Liver (tissue), 9 donors: ENCODE measurements around the gene SHC1. TPM values are rescaled to one million over a fixed set of nuclear protein-coding genes. Genes with fewer than 3 reads are reported as not detected.

Experiments used
- DNase-seq: peaks from one replicate; pipeline ENCODE4 v3.0.0-alpha.2; 2017; ENCODE audit warnings: low spot score
- H3K27ac ChIP-seq, 2 donors: one replicate each; pipeline ENCODE4 v1.7.0; 2013; ENCODE audit warnings: inconsistent platforms in 2 of 2, low read length in 2 of 2, control low read depth in 1 of 2, low read depth in 1 of 2, mild to moderate bottlenecking in 1 of 2
- H3K27me3 ChIP-seq, 4 donors: one replicate each; pipeline versions ENCODE4 v1.6.1 to v1.7.0; 2013; ENCODE audit warnings: low read length in 3 of 4, inconsistent platforms in 1 of 4, mild to moderate bottlenecking in 1 of 4, moderate library complexity in 1 of 4; ENCODE audit not compliant: control insufficient read depth in 4 of 4, insufficient read depth in 4 of 4
- H3K36me3 ChIP-seq, 4 donors: one replicate each; pipeline versions ENCODE4 v1.6.1 to v1.7.0; 2013; ENCODE audit warnings: low read length in 3 of 4, mild to moderate bottlenecking in 3 of 4, low read depth in 1 of 4, moderate library complexity in 1 of 4; ENCODE audit not compliant: control insufficient read depth in 4 of 4, insufficient read depth in 3 of 4
- H3K4me1 ChIP-seq, 4 donors: one replicate each; pipeline versions ENCODE4 v1.6.1 to v1.7.0; 2013; ENCODE audit warnings: low read length in 3 of 4, mild to moderate bottlenecking in 3 of 4, moderate library complexity in 1 of 4; ENCODE audit not compliant: control insufficient read depth in 4 of 4, insufficient read depth in 4 of 4
- H3K4me3 ChIP-seq, 3 donors: one replicate each; pipeline versions ENCODE4 v1.6.1 to v1.7.0; 2013; ENCODE audit warnings: low read length in 3 of 3, control low read depth in 1 of 3, low read depth in 1 of 3, mild to moderate bottlenecking in 1 of 3
- H3K9ac ChIP-seq, 2 donors: one replicate each; pipeline ENCODE4 v1.7.0; 2013; ENCODE audit warnings: low read length in 2 of 2, mild to moderate bottlenecking in 2 of 2, moderate library complexity in 2 of 2, control low read depth in 1 of 2, low read depth in 1 of 2
- H3K9me3 ChIP-seq, 4 donors: one replicate each; pipeline versions ENCODE4 v1.6.1 to v1.7.0; 2013; ENCODE audit warnings: low read length in 3 of 4; ENCODE audit not compliant: control insufficient read depth in 4 of 4
- ATF3 ChIP-seq: IDR thresholded peaks from 2 replicates; pipeline ENCODE4 v1.6.1; 2016; ENCODE audit warnings: antibody characterized with exemption
- CTCF ChIP-seq: fragments of 150-350 bp; IDR thresholded peaks from 2 replicates; pipeline ENCODE4 v1.5.1; 2017; ENCODE audit warnings: improper control_type of control experiment, low read depth, low read length; ENCODE audit not compliant: missing input control
- EGR1 ChIP-seq, 2 donors: IDR thresholded peaks; 2 replicates each; pipeline ENCODE4 v1.6.1; 2016 to 2018; ENCODE audit warnings: antibody characterized with exemption in 2 of 2, low read depth in 2 of 2
- FOXA1 ChIP-seq: IDR thresholded peaks from 2 replicates; pipeline ENCODE4 v1.6.1; 2016; ENCODE audit warnings: antibody characterized with exemption
- FOXA2 ChIP-seq: IDR thresholded peaks from 2 replicates; pipeline ENCODE4 v1.6.1; 2016; ENCODE audit warnings: antibody characterized with exemption
- GABPA ChIP-seq, 2 donors: IDR thresholded peaks in 1 of 2; conservative IDR thresholded peaks in 1 of 2; 2 replicates each; pipeline ENCODE4 v1.6.1; 2016; ENCODE audit warnings: antibody characterized with exemption in 2 of 2, mild to moderate bottlenecking in 1 of 2, moderate library complexity in 1 of 2
- HNF4A ChIP-seq, 2 donors: conservative IDR thresholded peaks; 2 replicates each; pipeline ENCODE4 v1.6.1; 2016; ENCODE audit warnings: antibody characterized with exemption in 2 of 2, mild to moderate bottlenecking in 2 of 2
- HNF4G ChIP-seq: IDR thresholded peaks from 2 replicates; pipeline ENCODE4 v1.6.1; 2016; ENCODE audit warnings: antibody characterized with exemption
- JUND ChIP-seq, 2 donors: IDR thresholded peaks; 2 replicates each; pipeline ENCODE4 v1.6.1; 2016; ENCODE audit warnings: antibody characterized with exemption in 2 of 2
- MAX ChIP-seq: IDR thresholded peaks from 2 replicates; pipeline ENCODE4 v1.6.1; 2016; ENCODE audit warnings: antibody characterized with exemption
- NR2F2 ChIP-seq: IDR thresholded peaks from 2 replicates; pipeline ENCODE4 v1.6.1; 2016; ENCODE audit warnings: antibody characterized with exemption
- RAD21 ChIP-seq, 2 donors: IDR thresholded peaks; 2 replicates each; pipeline ENCODE4 v1.6.1; 2016; ENCODE audit warnings: antibody characterized with exemption in 2 of 2, mild to moderate bottlenecking in 2 of 2
- REST ChIP-seq: IDR thresholded peaks from 2 replicates; pipeline ENCODE4 v1.6.1; 2016; ENCODE audit warnings: antibody characterized with exemption, mild to moderate bottlenecking
- RXRA ChIP-seq, 2 donors: IDR thresholded peaks; 2 replicates each; pipeline ENCODE4 v1.6.1; 2017 to 2018; ENCODE audit warnings: antibody characterized with exemption in 2 of 2, mild to moderate bottlenecking in 1 of 2
- SP1 ChIP-seq: IDR thresholded peaks from 2 replicates; pipeline ENCODE4 v1.6.1; 2018; ENCODE audit warnings: antibody characterized with exemption, mild to moderate bottlenecking
- TAF1 ChIP-seq: conservative IDR thresholded peaks from 2 replicates; pipeline ENCODE4 v1.6.1; 2016; ENCODE audit warnings: antibody characterized with exemption, mild to moderate bottlenecking
- YY1 ChIP-seq: IDR thresholded peaks from 2 replicates; pipeline ENCODE4 v1.6.1; 2016; ENCODE audit warnings: antibody characterized with exemption, mild to moderate bottlenecking
- ZBTB33 ChIP-seq: IDR thresholded peaks from 2 replicates; pipeline ENCODE4 v1.6.1; 2016; ENCODE audit warnings: antibody characterized with exemption
- WGBS: extraction: QIAGEN DNeasy Blood & Tissue Kit; methylation state at CpG from one replicate; pipeline ENCODE4 v1.1.7; 2013; 5-methylcytosine and 5-hydroxymethylcytosine counted together
- polyA plus RNA-seq, 2 donors: library from polyadenylated mRNA; stranded (reverse) in 1 of 2; unstranded in 1 of 2; fragments of 200-250 nt in 1 of 2; fragments of >200 nt in 1 of 2; fragmentation: Nextera tagmentation in 1 of 2; extraction: Ambion mirVana in 1 of 2; gene quantifications; one replicate each; pipeline versions ENCODE4 v1.2.1 to v1.2.3, GENCODE V29; 2013 to 2015
- total RNA-seq, 2 donors: library from RNA; depleted of rRNA; stranded (reverse); fragments of >200 nt; gene quantifications; one replicate each; pipeline ENCODE4 v1.2.3, GENCODE V29; 2014
- donor health status: healthy.
- donor health status: healthy.
- donor health status: healthy.
- donor health status: healthy.
- donor health status: healthy.

SHC1 gene
- total and polyA plus RNA-seq, 4 donors = 27.2 to 65.5 (median 58.0) TPM

- Histone ChIP-seq H3K27ac (peak overlapping the region; percentile 89 to 99), H3K27me3 (no peaks in the 10 kb centered on the region), H3K9ac (no peak overlapping the region), H3K9me3 (no peaks in the 10 kb centered on the region), H3K4me3 (no peak overlapping the region), H3K4me1 (peaks cover 13 to 48% (median 26%) of the 10 kb centered on the region in 4 donors), H3K36me3 (peaks cover 7 to 43% (median 32%) of the 10 kb centered on the region in 4 donors)
- 95% methylated on average over 3 of the region's 3 CpGs for WGBS
- DNase-seq = no peak
- TF ChIP-seq RAD21 (IDR thresholded peaks at IDR 0.05) (no peak), SP1 (no peak), HNF4A (conservative IDR thresholded peaks at IDR 0.05) (no peak), ZBTB33 (no peak), REST (no peak), JUND (IDR thresholded peaks at IDR 0.05) (no peak), HNF4G (no peak), YY1 (no peak), FOXA1 (no peak), RXRA (IDR thresholded peaks at IDR 0.05) (no peak), NR2F2 (no peak), EGR1 (IDR thresholded peaks at IDR 0.05; ENCODE audit: low read depth in 2 of 2) (no peak), FOXA2 (no peak), CTCF (no peak), MAX (no peak), ATF3 (no peak)
Observed at GRCh38 chr1:154968731-154969130, 1.8 kb downstream of the SHC1 start.

- peaks cover 7 to 48% (median 35%) of the 10 kb centered on the region in 4 donors for H3K36me3 ChIP-seq
- whole genome bisulfite sequencing = 85% methylated on average over 5 of the region's 5 CpGs
- no peak for DNase-seq
- H3K9me3 ChIP-seq = no peaks in the 10 kb centered on the region
- H3K27me3 ChIP-seq = no peaks in the 10 kb centered on the region
- H3K9ac ChIP-seq = no peak overlapping the region
- H3K4me1 ChIP-seq = peaks cover 13 to 53% (median 30%) of the 10 kb centered on the region in 4 donors
- no peak for TF ChIP-seq MAX
- no peak for TF ChIP-seq FOXA1
- TF ChIP-seq CTCF = no peak
- no peak for TF ChIP-seq GABPA (IDR thresholded peaks at IDR 0.05 in 1 of 2, conservative IDR thresholded peaks at IDR 0.05 in 1 of 2)
- TF ChIP-seq YY1 = no peak
- TF ChIP-seq HNF4A (conservative IDR thresholded peaks at IDR 0.05) = no peak
- TF ChIP-seq ATF3 = no peak
- no peak for TF ChIP-seq EGR1 (IDR thresholded peaks at IDR 0.05; ENCODE audit: low read depth in 2 of 2)
- no peak for TF ChIP-seq SP1
- no peak for TF ChIP-seq TAF1
- no peak for TF ChIP-seq RXRA (IDR thresholded peaks at IDR 0.05)
- no peak for TF ChIP-seq NR2F2
- TF ChIP-seq RAD21 (IDR thresholded peaks at IDR 0.05) = no peak
- TF ChIP-seq JUND (IDR thresholded peaks at IDR 0.05) = no peak
- no peak overlapping the region for H3K4me3 ChIP-seq
- H3K27ac ChIP-seq = peak overlapping the region in 1 of 2 donors; percentile 2
Observed at GRCh38 chr1:154967331-154967950, 3.1 kb downstream of the SHC1 start.
